H9 (cell line): ENCODE data around the gene ARSG. TPM values are rescaled to one million over a fixed set of nuclear protein-coding genes. Genes with fewer than 3 reads are reported as not detected.
A peak's percentile ranks its signal among the peaks of the same experiment; 100 is the strongest.

ENCODE experiments used
- DNase-seq: peaks from one replicate; pipeline ENCODE4 v3.0.0-alpha.2; 2017
- H2AFZ ChIP-seq: one replicate; pipeline ENCODE4 v1.6.1; 2013; ENCODE audit warnings: mild to moderate bottlenecking, low read length, control low read depth, moderate library complexity
- H2AK5ac ChIP-seq: 2 replicates; pipeline ENCODE4 v1.6.1; 2013; ENCODE audit warnings: low read length, control low read depth, mixed read lengths; ENCODE audit not compliant: insufficient read length
- H2BK120ac ChIP-seq: one replicate; pipeline ENCODE4 v1.6.1; 2013; ENCODE audit warnings: low read depth, mild to moderate bottlenecking, low read length, control low read depth, inconsistent platforms; ENCODE audit not compliant: poor library complexity, severe bottlenecking
- H2BK12ac ChIP-seq: 2 replicates; pipeline ENCODE4 v1.6.1; 2013; ENCODE audit warnings: low read length, control low read depth, mixed read lengths, low read depth; ENCODE audit not compliant: insufficient read length
- H2BK15ac ChIP-seq: 2 replicates; pipeline ENCODE4 v1.6.1; 2013; ENCODE audit warnings: low read depth, low read length, control low read depth
- H2BK20ac ChIP-seq: one replicate; pipeline ENCODE4 v1.6.1; 2013; ENCODE audit warnings: low read depth, mild to moderate bottlenecking, low read length, control low read depth, inconsistent platforms; ENCODE audit not compliant: poor library complexity, severe bottlenecking
- H2BK5ac ChIP-seq: 2 replicates; pipeline ENCODE4 v1.6.1; 2013; ENCODE audit warnings: low read length, control low read depth, mixed read lengths; ENCODE audit not compliant: insufficient read length
- H3K14ac ChIP-seq: 2 replicates; pipeline ENCODE4 v1.6.1; 2013; ENCODE audit warnings: low read length, control low read depth; ENCODE audit not compliant: insufficient read depth
- H3K18ac ChIP-seq: 2 replicates; pipeline ENCODE4 v1.6.1; 2013; ENCODE audit warnings: low read depth, mild to moderate bottlenecking, mixed read lengths, low read length, control low read depth; ENCODE audit not compliant: insufficient read length
- H3K23ac ChIP-seq: 2 replicates; pipeline ENCODE4 v1.6.1; 2013; ENCODE audit warnings: low read length, control low read depth, mixed read lengths, low read depth; ENCODE audit not compliant: insufficient read length
- H3K23me2 ChIP-seq: 2 replicates; pipeline ENCODE4 v1.6.1; 2013; ENCODE audit warnings: low read depth, mild to moderate bottlenecking, mixed read lengths, low read length, control low read depth; ENCODE audit not compliant: insufficient read length, poor library complexity, severe bottlenecking
- H3K27ac ChIP-seq: 2 replicates; pipeline ENCODE4 v1.5.1; 2013; ENCODE audit warnings: low read length, control low read depth, mixed read lengths, low read depth; ENCODE audit not compliant: insufficient read length
- H3K27me3 ChIP-seq: 2 replicates; pipeline ENCODE4 v1.6.1; 2013; ENCODE audit warnings: low read length, control low read depth, inconsistent platforms; ENCODE audit not compliant: insufficient read depth
- H3K4ac ChIP-seq: 2 replicates; pipeline ENCODE4 v1.6.1; 2013; ENCODE audit warnings: low read depth, mild to moderate bottlenecking, control low read depth, inconsistent platforms, low read length, moderate library complexity
- H3K4me1 ChIP-seq: 2 replicates; pipeline ENCODE4 v1.6.1; 2013; ENCODE audit warnings: low read length, control low read depth, inconsistent platforms; ENCODE audit not compliant: insufficient read depth
- H3K4me2 ChIP-seq: 2 replicates; pipeline ENCODE4 v1.6.1; 2013; ENCODE audit warnings: low read length, control low read depth, mixed read lengths; ENCODE audit not compliant: insufficient read length, insufficient read depth
- H3K56ac ChIP-seq: 2 replicates; pipeline ENCODE4 v1.6.1; 2013; ENCODE audit warnings: low read depth, mild to moderate bottlenecking, mixed read lengths, low read length, control low read depth; ENCODE audit not compliant: insufficient read length
- H3K79me1 ChIP-seq: 2 replicates; pipeline ENCODE4 v1.6.1; 2013; ENCODE audit warnings: low read depth, mild to moderate bottlenecking, moderate library complexity, low read length, control low read depth, inconsistent platforms; ENCODE audit not compliant: insufficient read depth, poor library complexity, severe bottlenecking
- H3K79me2 ChIP-seq: 2 replicates; pipeline ENCODE4 v1.6.1; 2013; ENCODE audit warnings: low read length, control low read depth, inconsistent platforms; ENCODE audit not compliant: insufficient read depth
- H3K9ac ChIP-seq: 2 replicates; pipeline ENCODE4 v1.6.1; 2013; ENCODE audit warnings: low read length, control low read depth, mixed read lengths; ENCODE audit not compliant: insufficient read length; ENCODE audit errors: extremely low read depth
- H3K9me3 ChIP-seq: one replicate; pipeline ENCODE4 v1.6.1; 2013; ENCODE audit warnings: low read depth, low read length, inconsistent platforms; ENCODE audit not compliant: control insufficient read depth
- H3T11ph ChIP-seq: one replicate; pipeline ENCODE4 v1.6.1; 2013; ENCODE audit warnings: mild to moderate bottlenecking, low read length, control low read depth, inconsistent platforms
- H4K20me1 ChIP-seq: one replicate; pipeline ENCODE4 v1.6.1; 2013; ENCODE audit not compliant: control insufficient read depth, insufficient read length, insufficient read depth
- H4K5ac ChIP-seq: 2 replicates; pipeline ENCODE4 v1.6.1; 2013; ENCODE audit warnings: low read depth, mild to moderate bottlenecking, mixed read lengths, low read length, control low read depth; ENCODE audit not compliant: insufficient read length
- H4K8ac ChIP-seq: replicated peaks from 2 replicates; pipeline ENCODE4 v1.6.1; 2013; ENCODE audit warnings: low read length, control low read depth, mixed read lengths, low read depth; ENCODE audit not compliant: insufficient read length
- H4K91ac ChIP-seq: 2 replicates; pipeline ENCODE4 v1.6.1; 2013; ENCODE audit warnings: low read depth, mild to moderate bottlenecking, moderate library complexity, mixed read lengths, low read length, control low read depth; ENCODE audit not compliant: insufficient read length
- H3K27ac Mint-ChIP-seq, 3 experiments: 2 replicates in 2 of 3; 3 replicates in 1 of 3; pipeline ENCODE4 v1.8.0; 2020 to 2021; ENCODE audit warnings: mixed read lengths in 3 of 3, mild to moderate bottlenecking in 1 of 3, moderate library complexity in 1 of 3
- H3K27me3 Mint-ChIP-seq: 2 replicates; pipeline ENCODE4 v1.8.0; 2021; ENCODE audit warnings: low read depth, mild to moderate bottlenecking, moderate library complexity, mixed read lengths
- H3K36me3 Mint-ChIP-seq, 3 experiments: 2 replicates in 2 of 3; 3 replicates in 1 of 3; pipeline ENCODE4 v1.8.0; 2020 to 2021; ENCODE audit warnings: low read depth in 3 of 3, mixed read lengths in 3 of 3; ENCODE audit not compliant: insufficient read depth in 1 of 3
- H3K4me1 Mint-ChIP-seq, 2 experiments: 2 replicates each; pipeline ENCODE4 v1.8.0; 2020; ENCODE audit warnings: mixed read lengths in 2 of 2
- H3K4me3 Mint-ChIP-seq, 2 experiments: 2 replicates in 1 of 2; 3 replicates in 1 of 2; pipeline ENCODE4 v1.8.0; 2020 to 2021; ENCODE audit warnings: mild to moderate bottlenecking in 2 of 2, mixed read lengths in 2 of 2, moderate library complexity in 1 of 2
- H3K9me3 Mint-ChIP-seq, 2 experiments: 2 replicates in 1 of 2; 3 replicates in 1 of 2; pipeline ENCODE4 v1.8.0; 2020; ENCODE audit warnings: mild to moderate bottlenecking in 2 of 2, mixed read lengths in 2 of 2, moderate library complexity in 1 of 2
- CTCF ChIP-seq: fragments of 200-600 bp; sonication (generic); conservative IDR thresholded peaks from 3 replicates; pipeline ENCODE4 v1.8.0; 2021; ENCODE audit warnings: antibody characterized with exemption, mild to moderate bottlenecking
- WGBS: extraction: QIAGEN DNeasy Blood & Tissue Kit; methylation state at CpG from one replicate; pipeline ENCODE4 v1.1.7; 2013; ENCODE audit warnings: missing lambda C conversion rate, low lambda C conversion rate, mixed read lengths; ENCODE audit not compliant: insufficient read length; ENCODE audit errors: extremely low coverage; 5-methylcytosine and 5-hydroxymethylcytosine counted together
- total RNA-seq: library from RNA; stranded (reverse); gene quantifications from 2 replicates; pipeline ENCODE4 v1.2.1, GENCODE V29; 2021

The ARSG gene
- total RNA-seq, 1 experiment from 2014 or later: 3.6 TPM

GRCh38 chr17:68289473-68289872, 1.8 kb upstream of the ARSG start:
- H3K9me3 Mint-ChIP-seq: no peaks in the 10 kb centered on the region
- Histone ChIP-seq H3K4ac (no peak overlapping the region), H3K79me1 (no peaks in the 10 kb centered on the region), H3K4me1 (peaks cover 2% of the 10 kb centered on the region), H3K27me3 (peaks cover 21% of the 10 kb centered on the region; the same call in 1 of the 2 replicates), H3K4me2 (no peak overlapping the region), H3K56ac (no peak overlapping the region), H3K9ac (no peak overlapping the region), H4K5ac (no peak overlapping the region), H2AFZ (no peak overlapping the region), H2BK20ac (no peak overlapping the region), H4K8ac (no peak overlapping the region), H3K27ac (no peak overlapping the region), H3K18ac (no peak overlapping the region), H3K79me2 (no peaks in the 10 kb centered on the region), H2BK15ac (no peak overlapping the region), H3K14ac (no peak overlapping the region), H2BK120ac (no peak overlapping the region), H2BK5ac (no peak overlapping the region), H3K23ac (no peak overlapping the region), H2BK12ac (no peak overlapping the region), H4K20me1 (no peaks in the 10 kb centered on the region), H3T11ph (no peak overlapping the region), H3K23me2 (peaks cover 19% of the 10 kb centered on the region), H2AK5ac (no peak overlapping the region), H3K9me3 (no peaks in the 10 kb centered on the region), H4K91ac (no peak overlapping the region)
- peak overlapping the region in 1 of 2 experiments; percentile 90; a peak in 1 of 5 replicates for H3K4me3 Mint-ChIP-seq
- H3K27me3 Mint-ChIP-seq: peaks cover 66% of the 10 kb centered on the region
- DNase-seq: no peak
- TF ChIP-seq CTCF: no peak
- peaks cover 43 to 47% of the 10 kb centered on the region in 2 experiments for H3K4me1 Mint-ChIP-seq
- no peak overlapping the region for H3K27ac Mint-ChIP-seq
- no CpG with 5 or more reads among the region's 7 CpGs for WGBS
- H3K36me3 Mint-ChIP-seq: peaks cover 0 to 1% (median 0%) of the 10 kb centered on the region in 3 experiments; a peak in 1 of 7 replicates
